ENCODE measurements around the gene MYL10.
"Not testable (repeated sequence)": the region's sequence is repeated elsewhere in the genome, so short reads cannot be mapped to it uniquely, and the experiment has no call there.

The MYL10 gene

DNA sequence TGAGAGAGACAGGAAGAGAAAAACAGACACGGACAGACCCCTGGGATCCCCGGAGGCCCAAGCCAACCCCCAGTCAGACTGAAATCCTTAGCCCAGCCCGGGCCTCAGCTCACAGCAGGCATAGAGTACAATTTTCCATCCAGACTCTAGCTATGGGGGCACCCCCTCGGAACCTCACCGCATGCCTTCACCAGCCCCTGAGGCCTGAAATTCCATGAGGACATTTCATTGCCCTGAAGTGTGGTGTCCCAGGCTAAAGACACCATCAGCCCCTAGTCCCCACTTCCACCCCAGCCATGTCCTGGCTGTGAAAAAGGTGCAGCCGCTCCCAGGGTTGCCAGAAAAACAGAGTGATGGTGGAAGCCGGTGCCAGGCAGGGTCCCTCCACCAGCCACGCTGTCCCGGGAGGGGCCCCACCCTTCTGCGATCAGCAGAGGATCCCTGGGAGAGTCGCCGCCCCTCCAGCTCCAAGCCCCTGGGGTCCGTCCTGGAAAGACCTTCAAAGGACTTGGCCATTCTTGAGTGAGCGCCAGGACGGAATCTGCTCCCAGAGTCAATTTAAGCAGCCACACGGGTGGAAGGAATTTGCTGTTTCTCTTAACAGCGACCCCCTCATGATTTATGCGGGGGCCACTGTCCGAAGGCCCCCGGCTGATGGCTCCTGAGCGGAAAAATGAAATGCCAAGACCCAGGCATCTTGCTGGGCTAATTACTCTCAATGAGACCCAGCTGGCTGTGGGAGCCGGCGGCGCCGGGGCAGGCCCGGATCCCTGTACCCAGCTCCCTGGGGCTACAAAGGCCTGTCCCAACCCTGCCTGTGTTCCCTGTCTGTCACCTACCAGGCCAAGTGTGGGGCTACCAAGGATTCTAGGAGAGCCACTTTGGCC lies 23.2 kb downstream of the MYL10 start:
- H3K4me3 ChIP-seq (ENCODE audit: low read length) = no peak overlapping the region
- no peak for DNase-seq (ENCODE audit: low read depth)

DNA sequence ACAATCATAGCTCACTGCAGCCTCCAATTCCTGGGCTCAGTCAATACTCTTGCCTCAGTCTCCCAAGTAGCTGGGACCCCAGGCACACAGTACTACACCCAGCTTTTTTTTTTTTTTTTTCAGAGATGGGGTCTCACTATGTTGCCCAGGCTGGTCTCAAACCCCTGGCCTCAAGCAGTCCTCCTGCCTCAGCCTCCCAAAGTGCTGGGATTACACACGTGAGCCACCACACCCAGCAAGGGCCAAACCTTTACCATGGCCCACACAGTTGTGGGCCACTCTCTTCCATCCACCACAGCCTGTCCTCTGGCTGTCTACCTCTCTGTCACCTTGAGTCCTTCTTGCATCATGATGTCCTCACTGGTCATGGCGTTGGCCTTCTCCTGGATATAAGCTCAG lies 24.2 kb downstream of the MYL10 start:
- DNase-seq (ENCODE audit: low read depth); H3K4me3 ChIP-seq (ENCODE audit: low read length): not testable (repeated sequence)

More for the DNA sequence above, 23.2 kb downstream of the MYL10 start:
- TF ChIP-seq CTCF (IDR thresholded peaks at IDR 0.05; ENCODE audit: insufficient read depth, low read depth, low read length, missing control alignments) = no peak

DNA sequence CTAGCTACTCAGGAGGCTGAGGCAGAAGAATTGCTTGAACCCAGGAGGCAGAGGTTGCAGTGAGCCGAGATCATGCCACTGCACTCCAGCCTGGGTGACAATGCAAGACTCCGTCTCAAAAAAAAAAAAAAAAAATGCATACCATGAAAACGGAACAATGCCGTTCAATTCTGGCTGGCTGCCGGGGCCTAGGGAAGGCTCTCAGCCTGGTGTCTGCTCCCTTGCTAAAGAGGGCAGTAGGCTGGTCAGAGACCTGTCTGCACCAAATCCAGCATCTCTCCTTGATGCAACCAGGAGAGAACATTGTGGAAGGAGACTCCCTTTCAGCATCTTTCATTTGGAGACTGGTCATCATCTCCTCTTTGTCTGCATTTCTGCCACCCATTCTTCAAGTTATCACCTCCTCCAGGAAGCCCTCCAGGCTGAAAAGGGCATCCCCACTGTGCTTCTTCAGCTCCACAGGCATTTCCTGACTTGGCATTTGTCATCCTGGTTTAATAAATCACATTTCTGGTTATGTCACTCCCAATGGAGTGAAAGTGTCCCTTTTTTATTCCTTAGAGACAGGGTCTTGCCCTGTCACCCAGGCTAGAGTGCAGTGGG lies 24.7 kb downstream of the MYL10 start:
- DNase-seq (ENCODE audit: low read depth) = no peak

DNA sequence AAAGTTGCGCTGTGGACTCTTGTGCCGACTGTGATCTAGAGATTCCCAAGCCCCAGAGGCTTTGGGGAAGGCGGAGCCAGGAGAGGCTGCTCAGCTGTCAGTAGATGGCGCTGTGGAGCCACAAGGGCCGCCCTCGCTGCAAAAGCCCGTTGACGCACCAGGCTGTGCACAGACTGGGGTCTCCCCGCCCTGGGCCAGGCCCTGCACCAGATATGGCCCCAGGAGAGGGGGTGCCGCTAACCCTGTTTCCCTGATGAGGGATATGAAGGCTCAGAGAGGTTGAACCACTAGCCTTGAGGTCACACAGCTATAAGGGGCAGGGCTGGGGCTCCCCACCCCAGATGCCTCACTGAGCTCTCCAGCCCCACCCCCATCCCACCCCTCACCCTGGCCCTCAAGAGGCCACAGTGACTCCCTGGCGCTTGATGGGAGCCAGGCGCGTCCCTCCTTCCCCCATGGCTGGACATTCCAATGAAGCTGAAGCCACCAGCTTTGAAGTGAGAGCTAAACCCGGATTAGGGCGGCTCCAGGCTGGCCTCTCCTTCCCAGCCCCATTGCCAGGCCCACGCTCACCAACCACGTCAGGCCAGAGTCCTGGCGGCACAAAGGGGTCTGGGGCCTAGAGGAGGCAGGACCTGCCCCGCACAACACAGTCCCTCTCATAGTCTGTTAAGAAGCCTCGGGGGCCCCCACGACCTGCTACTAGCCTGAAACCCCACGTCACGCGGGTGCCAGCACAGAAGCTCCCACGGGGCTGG lies 26.4 kb downstream of the MYL10 start:
- TF ChIP-seq CTCF (IDR thresholded peaks at IDR 0.05; ENCODE audit: insufficient read depth, low read depth, low read length, missing control alignments) = peak; percentile 95
- DNase-seq (ENCODE audit: low read depth) = peak; percentile 78
- H3K4me3 ChIP-seq (ENCODE audit: low read length) = no peak overlapping the region

More for the DNA sequence above, 24.7 kb downstream of the MYL10 start:
- no peak for TF ChIP-seq CTCF (IDR thresholded peaks at IDR 0.05; ENCODE audit: insufficient read depth, low read depth, low read length, missing control alignments)
- H3K4me3 ChIP-seq (ENCODE audit: low read length) = no peak overlapping the region

- DNase-seq (ENCODE audit: low read depth) = no peak
- H3K4me3 ChIP-seq (ENCODE audit: low read length) = no peak overlapping the region
- TF ChIP-seq CTCF (IDR thresholded peaks at IDR 0.05; ENCODE audit: insufficient read depth, low read depth, low read length, missing control alignments) = no peak
These were observed 27.0 kb downstream of the MYL10 start for GRCh38 chr7:101602082-101602481.

DNA sequence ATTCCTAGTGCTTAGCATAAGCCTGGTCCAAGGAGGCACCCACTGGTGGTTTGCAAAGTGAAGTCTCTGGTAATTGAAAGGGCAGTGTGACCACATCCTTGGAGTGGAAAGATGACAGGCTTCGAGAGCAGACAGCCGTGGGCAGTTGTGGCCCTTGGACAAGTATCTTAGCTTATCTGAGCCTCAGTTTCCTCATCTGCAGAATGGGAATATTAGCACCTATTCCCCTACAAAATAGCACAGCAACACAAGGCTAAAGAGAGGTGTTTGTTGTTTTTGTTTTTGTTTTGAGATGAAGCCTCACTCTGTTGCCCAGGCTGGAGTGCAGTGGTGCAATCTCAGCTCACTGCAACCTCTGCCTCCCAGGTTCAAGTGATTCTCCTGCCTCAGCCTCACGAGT lies 29.3 kb downstream of the MYL10 start:
- no peak overlapping the region for H3K4me3 ChIP-seq (ENCODE audit: low read length)
- TF ChIP-seq CTCF (IDR thresholded peaks at IDR 0.05; ENCODE audit: insufficient read depth, low read depth, low read length, missing control alignments) = no peak
- no peak for DNase-seq (ENCODE audit: low read depth)

Data from epithelial cell of esophagus (primary cell).